ENCODE results near the gene ENDOD1. TPM values are rescaled to one million over a fixed set of nuclear protein-coding genes. Genes with fewer than 3 reads are reported as not detected.
A peak's percentile ranks its signal among the peaks of the same experiment; 100 is the strongest.

ENDOD1 gene
- total RNA-seq, 2 experiments from 2014 or later = 23.8 TPM

- Mint-ChIP-seq H3K36me3 (peaks cover 6% of the 10 kb centered on the region), H3K4me1 (peaks cover 37% of the 10 kb centered on the region), H3K4me3 (no peak overlapping the region), H3K27me3 (no peaks in the 10 kb centered on the region), H3K27ac (no peak overlapping the region), H3K9me3 (no peaks in the 10 kb centered on the region)
- DNase-seq (no peak), ATAC-seq (ENCODE audit: low read depth) (no peak)
- POLR2A ChIA-PET = interaction anchor here (2.6 to 8.6 kb wide), 2 partner anchors 550 to 634 kb away, joined by 11 to 51 read pairs; partner anchors contain the start of genes CEP57 and FAM76B
Measured at GRCh38 chr11:95155385-95155784, 65.7 kb downstream of the ENDOD1 start.

GRCh38 chr11:95156133-95156721 lies 66.6 kb downstream of the ENDOD1 start:
- Mint-ChIP-seq H3K9me3 (no peaks in the 10 kb centered on the region), H3K4me1 (peaks cover 37% of the 10 kb centered on the region), H3K4me3 (no peak overlapping the region), H3K27me3 (no peaks in the 10 kb centered on the region), H3K27ac (no peak overlapping the region), H3K36me3 (peaks cover 11% of the 10 kb centered on the region)
- DNase-seq (no peak), ATAC-seq (ENCODE audit: low read depth) (no peak)
- POLR2A ChIA-PET = interaction anchor here (2.0 kb wide), 1 partner anchor 550 kb away, joined by 7 read pairs; no protein-coding TSS in a partner anchor

GRCh38 chr11:95156916-95157541 lies 67.4 kb downstream of the ENDOD1 start:
- Mint-ChIP-seq H3K4me1 (peaks cover 32% of the 10 kb centered on the region), H3K9me3 (no peaks in the 10 kb centered on the region), H3K27me3 (no peaks in the 10 kb centered on the region), H3K4me3 (no peak overlapping the region), H3K27ac (no peak overlapping the region), H3K36me3 (peaks cover 12% of the 10 kb centered on the region)
- no peak for ATAC-seq (ENCODE audit: low read depth)
- DNase-seq = no peak
- POLR2A ChIA-PET = interaction anchor here (1.9 to 2.0 kb wide), 2 partner anchors 73 to 549 kb away, joined by 7 to 11 read pairs; partner anchors contain the start of gene SESN3

DNA sequence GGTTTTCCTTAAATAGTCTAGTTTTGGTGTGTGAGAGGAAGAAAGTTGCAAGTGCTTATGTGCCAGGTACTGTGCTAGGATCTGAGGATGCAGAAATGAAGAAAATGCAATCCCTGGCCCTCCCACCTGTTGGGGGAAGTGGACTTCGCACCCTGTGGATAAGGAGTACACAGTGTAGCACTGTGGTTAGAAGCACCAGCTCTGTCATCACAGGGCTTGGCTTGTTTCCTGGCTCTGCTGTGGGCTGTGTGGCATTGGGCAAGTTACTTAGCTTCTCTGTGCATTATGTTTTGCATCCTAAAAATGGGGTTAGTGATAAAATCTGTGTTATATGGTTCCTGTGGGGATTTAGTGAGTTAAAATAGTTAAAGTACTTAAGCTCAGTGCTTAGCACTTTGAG lies 68.2 kb downstream of the ENDOD1 start:
- Mint-ChIP-seq H3K27ac (peak overlapping the region; percentile 44), H3K27me3 (no peaks in the 10 kb centered on the region), H3K36me3 (peaks cover 12% of the 10 kb centered on the region), H3K9me3 (no peaks in the 10 kb centered on the region), H3K4me1 (peaks cover 29% of the 10 kb centered on the region), H3K4me3 (peak overlapping the region; percentile 4)
- ATAC-seq (ENCODE audit: low read depth) (peak; percentile 48), DNase-seq (no peak)
- POLR2A ChIA-PET = interaction anchor here (1.9 to 2.0 kb wide), 2 partner anchors 73 to 548 kb away, joined by 7 to 11 read pairs; partner anchors contain the start of gene SESN3

- POLR2A ChIA-PET = no interaction called here
- no peak for DNase-seq
- H3K4me1 Mint-ChIP-seq = peaks cover 20% of the 10 kb centered on the region
- H3K36me3 Mint-ChIP-seq = peaks cover 14% of the 10 kb centered on the region
- H3K27ac Mint-ChIP-seq = no peak overlapping the region
- no peaks in the 10 kb centered on the region for H3K9me3 Mint-ChIP-seq
- no peaks in the 10 kb centered on the region for H3K27me3 Mint-ChIP-seq
- no peak overlapping the region for H3K4me3 Mint-ChIP-seq
- ATAC-seq (ENCODE audit: low read depth) = no peak
Measured at GRCh38 chr11:95161248-95161647, 71.6 kb downstream of the ENDOD1 start.

- Mint-ChIP-seq H3K36me3 (peaks cover 11% of the 10 kb centered on the region), H3K4me1 (peaks cover 12% of the 10 kb centered on the region), H3K27me3 (no peaks in the 10 kb centered on the region), H3K27ac (no peak overlapping the region), H3K9me3 (no peaks in the 10 kb centered on the region), H3K4me3 (no peak overlapping the region)
- no peak for DNase-seq
- no peak for ATAC-seq (ENCODE audit: low read depth)
- POLR2A ChIA-PET = no interaction called here
Measured at GRCh38 chr11:95163106-95163505, 73.5 kb downstream of the ENDOD1 start.

DNA sequence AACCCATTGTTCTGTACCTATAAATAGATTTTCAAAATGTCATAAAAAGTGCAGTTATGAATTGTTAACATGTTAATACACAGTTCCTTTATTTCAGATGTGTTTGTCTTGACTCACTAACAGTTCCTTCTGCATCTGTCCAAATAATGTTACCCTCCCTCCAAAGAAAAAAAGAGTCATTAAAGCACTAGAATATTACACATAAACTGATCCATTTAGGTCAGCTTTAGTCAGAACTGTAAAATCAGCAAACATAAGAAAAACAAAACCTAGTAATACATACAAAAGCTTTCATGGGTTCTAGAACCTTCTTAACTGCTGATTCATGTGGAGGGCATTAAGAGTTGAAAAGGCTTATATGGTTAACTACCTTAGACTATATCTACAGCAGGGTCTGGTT lies 76.0 kb downstream of the ENDOD1 start:
- no peaks in the 10 kb centered on the region for H3K27me3 Mint-ChIP-seq
- H3K4me1 Mint-ChIP-seq = peaks cover 9% of the 10 kb centered on the region
- DNase-seq (no peak), ATAC-seq (ENCODE audit: low read depth) (no peak)
- POLR2A ChIA-PET = no interaction called here
- no peak overlapping the region for H3K27ac Mint-ChIP-seq
- H3K9me3 Mint-ChIP-seq = no peaks in the 10 kb centered on the region
- H3K36me3 Mint-ChIP-seq = peaks cover 8% of the 10 kb centered on the region
- H3K4me3 Mint-ChIP-seq = no peak overlapping the region

GRCh38 chr11:95166781-95167180 lies 77.1 kb downstream of the ENDOD1 start:
- POLR2A ChIA-PET = no interaction called here
- Mint-ChIP-seq H3K36me3 (peaks cover 4% of the 10 kb centered on the region), H3K27me3 (no peaks in the 10 kb centered on the region), H3K4me1 (peaks cover 9% of the 10 kb centered on the region), H3K4me3 (no peak overlapping the region), H3K9me3 (no peaks in the 10 kb centered on the region), H3K27ac (no peak overlapping the region)
- no peak for DNase-seq
- no peak for ATAC-seq (ENCODE audit: low read depth)

DNA sequence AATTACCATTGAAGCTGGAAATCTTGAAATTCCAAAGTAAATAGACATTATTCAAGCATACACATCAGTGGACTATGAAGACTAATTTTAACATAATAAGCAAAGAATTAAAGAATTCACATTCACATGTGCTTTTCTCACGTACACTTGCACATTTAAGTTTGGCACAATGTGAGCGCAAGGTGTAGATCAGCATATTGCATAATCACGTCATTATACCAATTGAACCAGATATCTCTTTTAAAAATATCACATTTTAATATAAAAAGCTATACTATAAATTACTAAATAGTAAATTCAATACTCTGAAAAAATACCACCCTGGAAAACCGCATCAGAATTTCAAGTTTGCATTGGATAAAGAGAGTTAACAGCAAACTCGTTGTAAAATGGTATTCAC lies 80.6 kb downstream of the ENDOD1 start:
- ATAC-seq (ENCODE audit: low read depth) (no peak), DNase-seq (no peak)
- Mint-ChIP-seq H3K4me1 (peaks cover 2% of the 10 kb centered on the region), H3K27ac (no peak overlapping the region), H3K27me3 (no peaks in the 10 kb centered on the region), H3K36me3 (peaks cover 8% of the 10 kb centered on the region), H3K4me3 (no peak overlapping the region), H3K9me3 (no peaks in the 10 kb centered on the region)
- POLR2A ChIA-PET = interaction anchor here (1.3 kb wide), 1 partner anchor 61 kb away, joined by 3 read pairs; no protein-coding TSS in a partner anchor

- DNase-seq (no peak), ATAC-seq (ENCODE audit: low read depth) (no peak)
- no peak overlapping the region for H3K4me3 Mint-ChIP-seq
- no peaks in the 10 kb centered on the region for H3K4me1 Mint-ChIP-seq
- H3K9me3 Mint-ChIP-seq = no peaks in the 10 kb centered on the region
- POLR2A ChIA-PET = no interaction called here
- no peak overlapping the region for H3K27ac Mint-ChIP-seq
- H3K36me3 Mint-ChIP-seq = peaks cover 26% of the 10 kb centered on the region
- H3K27me3 Mint-ChIP-seq = no peaks in the 10 kb centered on the region
Measured at GRCh38 chr11:95175818-95176380, 86.3 kb downstream of the ENDOD1 start.

Other genes with a start within 250 kb of the ENDOD1 start
- gene CWC15, start 116.3 kb upstream of the ENDOD1 start, total RNA-seq = 10 to 100 TPM; 80.7 to 83.0 TPM
- 1 to 10 TPM; 1.3 to 1.7 TPM for gene KDM4D, start 116.1 kb upstream of the ENDOD1 start, total RNA-seq
- not detected for gene KDM4E, start 64.6 kb upstream of the ENDOD1 start, total RNA-seq
- not detected for gene KDM4F, start 40.4 kb upstream of the ENDOD1 start, total RNA-seq
- gene SRSF8, start 22.9 kb upstream of the ENDOD1 start, total RNA-seq = 10 to 100 TPM; 45.1 to 55.8 TPM
- 10 to 100 TPM; 45.4 to 48.8 TPM for gene SESN3, start 141.4 kb downstream of the ENDOD1 start, total RNA-seq